LNCaP clone FGC (cell line): ENCODE data around the gene VTCN1.
"Not testable (repeated sequence)": the region's sequence is repeated elsewhere in the genome, so short reads cannot be mapped to it uniquely, and the experiment has no call there.

Source experiments
- DNase-seq: peaks from one replicate; pipeline ENCODE4 v3.0.0-alpha.2; 2011; ENCODE audit warnings: low read depth
- H3K4me3 ChIP-seq: 2 replicates; pipeline ENCODE4 v1.5.1; 2011; ENCODE audit warnings: mild to moderate bottlenecking, low read depth, low read length, control low read depth
- TF ChIP-seq, protein P1 (sequence below): IDR thresholded peaks from 2 replicates; pipeline ENCODE4 v1.5.1; 2012; ENCODE audit warnings: mild to moderate bottlenecking; ENCODE audit not compliant: control insufficient read depth, insufficient read depth; ENCODE audit errors: extremely low read depth

Gene VTCN1

DNA sequence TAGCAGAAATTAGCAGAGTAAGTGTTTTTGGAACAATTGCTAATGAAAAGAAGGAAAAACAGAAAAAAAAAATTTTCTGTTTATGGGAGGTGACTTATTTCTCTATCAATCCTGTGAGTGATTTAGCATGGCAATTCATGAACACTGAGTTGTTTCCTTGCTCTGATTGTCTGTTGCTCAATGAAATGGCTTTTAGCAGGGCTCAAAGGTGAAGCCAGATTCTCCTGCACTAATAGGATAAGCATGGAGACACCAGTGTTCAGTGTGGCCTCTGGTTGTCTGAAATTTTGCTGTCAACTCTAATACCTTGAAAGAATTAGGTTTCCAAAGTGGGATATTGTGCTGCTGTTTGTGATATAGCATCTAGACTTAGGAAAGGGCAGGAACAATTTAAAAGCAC lies 105.0 kb downstream of the VTCN1 start:
- H3K4me3 ChIP-seq = no peak overlapping the region
- DNase-seq = no peak
- TF ChIP-seq, protein P1, sequence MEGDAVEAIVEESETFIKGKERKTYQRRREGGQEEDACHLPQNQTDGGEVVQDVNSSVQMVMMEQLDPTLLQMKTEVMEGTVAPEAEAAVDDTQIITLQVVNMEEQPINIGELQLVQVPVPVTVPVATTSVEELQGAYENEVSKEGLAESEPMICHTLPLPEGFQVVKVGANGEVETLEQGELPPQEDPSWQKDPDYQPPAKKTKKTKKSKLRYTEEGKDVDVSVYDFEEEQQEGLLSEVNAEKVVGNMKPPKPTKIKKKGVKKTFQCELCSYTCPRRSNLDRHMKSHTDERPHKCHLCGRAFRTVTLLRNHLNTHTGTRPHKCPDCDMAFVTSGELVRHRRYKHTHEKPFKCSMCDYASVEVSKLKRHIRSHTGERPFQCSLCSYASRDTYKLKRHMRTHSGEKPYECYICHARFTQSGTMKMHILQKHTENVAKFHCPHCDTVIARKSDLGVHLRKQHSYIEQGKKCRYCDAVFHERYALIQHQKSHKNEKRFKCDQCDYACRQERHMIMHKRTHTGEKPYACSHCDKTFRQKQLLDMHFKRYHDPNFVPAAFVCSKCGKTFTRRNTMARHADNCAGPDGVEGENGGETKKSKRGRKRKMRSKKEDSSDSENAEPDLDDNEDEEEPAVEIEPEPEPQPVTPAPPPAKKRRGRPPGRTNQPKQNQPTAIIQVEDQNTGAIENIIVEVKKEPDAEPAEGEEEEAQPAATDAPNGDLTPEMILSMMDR = no peak

DNA sequence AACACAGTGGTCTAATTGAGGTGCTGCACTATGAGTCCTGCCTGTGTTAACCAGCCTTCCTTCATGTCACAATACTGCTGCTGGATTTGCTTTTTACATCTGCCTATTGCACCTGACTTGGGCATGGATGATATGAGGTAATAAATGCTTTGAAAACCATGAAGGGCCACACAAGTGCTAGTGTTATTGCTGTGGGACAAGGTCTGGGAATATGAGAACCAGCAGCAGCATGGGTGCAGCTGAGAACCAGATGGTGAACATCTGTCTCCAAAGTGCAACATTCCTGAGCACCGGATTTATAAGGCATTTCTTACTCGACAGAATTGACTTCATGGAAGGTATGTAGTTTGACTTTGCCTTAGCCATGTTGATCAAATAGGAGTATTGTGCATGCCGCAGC lies 105.7 kb downstream of the VTCN1 start:
- no peak overlapping the region for H3K4me3 ChIP-seq
- TF ChIP-seq, protein P1 = no peak
- DNase-seq = no peak

DNA sequence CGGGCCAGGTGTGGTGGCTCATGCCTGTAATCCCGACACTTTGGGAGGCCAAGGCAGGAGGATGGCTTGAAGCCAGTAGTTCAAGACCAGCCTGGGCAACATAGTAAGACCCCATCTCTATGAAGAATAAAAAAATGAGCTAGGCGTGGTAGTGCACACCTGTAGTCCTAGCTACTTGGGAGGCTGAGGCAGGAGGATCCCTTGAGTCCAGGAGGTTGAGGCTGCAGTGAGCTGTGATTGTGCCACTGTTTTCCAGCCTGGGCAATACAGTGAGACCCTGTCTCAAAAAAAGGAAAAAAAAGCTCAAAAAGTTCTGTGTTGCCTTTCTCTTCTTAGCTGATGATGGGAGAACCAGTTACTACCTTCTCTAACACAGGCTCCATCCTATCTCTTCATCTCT lies 108.9 kb downstream of the VTCN1 start:
- H3K4me3 ChIP-seq = not testable (repeated sequence)

DNA sequence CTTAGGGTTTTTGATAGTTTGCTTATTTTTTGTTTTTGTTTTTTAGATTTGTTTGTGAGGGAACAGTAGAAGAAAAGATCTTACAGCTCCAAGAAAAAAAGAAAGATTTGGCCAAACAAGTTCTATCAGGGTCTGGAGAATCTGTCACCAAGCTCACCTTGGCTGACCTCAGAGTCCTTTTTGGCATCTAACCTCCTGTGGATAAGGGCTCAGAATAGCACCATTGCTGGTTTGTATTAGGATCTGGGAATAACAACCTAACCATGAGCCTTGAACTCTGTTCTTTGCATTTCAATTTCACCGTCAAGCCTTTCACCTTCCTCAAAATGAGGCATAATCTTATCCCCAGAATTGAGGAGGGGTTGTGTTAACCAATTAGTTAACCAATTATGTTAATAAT lies 109.4 kb downstream of the VTCN1 start:
- TF ChIP-seq, protein P1 = no peak
- H3K4me3 ChIP-seq = no peak overlapping the region

More for the DNA sequence above, 108.9 kb downstream of the VTCN1 start:
- DNase-seq = not testable (repeated sequence)

DNA sequence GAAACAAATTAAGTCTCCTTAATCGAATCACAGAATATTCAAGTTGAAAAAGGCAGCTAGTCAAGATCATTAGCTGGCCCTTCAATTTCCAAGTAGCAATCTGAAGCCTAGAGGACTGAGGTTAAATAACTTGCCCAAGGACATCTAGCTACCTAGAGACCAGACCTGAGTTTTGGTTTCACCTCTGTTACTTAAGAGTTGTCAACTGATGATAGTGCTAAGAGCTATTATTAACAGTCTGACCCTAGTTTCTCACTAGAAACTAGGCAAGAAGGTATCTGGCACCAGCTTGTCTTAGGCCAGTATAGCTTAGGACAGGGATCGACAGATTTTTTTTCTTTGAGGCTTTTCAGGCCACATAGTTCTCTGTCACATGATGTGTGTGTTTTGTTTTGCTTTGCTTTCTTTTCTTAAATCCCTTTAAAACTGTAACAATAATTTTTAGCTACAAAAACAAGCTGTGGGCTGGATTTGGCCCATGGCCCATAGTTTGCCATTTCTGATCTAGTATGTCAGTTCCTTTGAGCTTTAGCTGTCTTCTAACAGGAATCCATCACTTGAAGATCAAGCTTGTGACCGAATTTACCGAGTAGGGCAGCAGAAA lies 112.3 kb downstream of the VTCN1 start:
- no peak for DNase-seq
- no peak overlapping the region for H3K4me3 ChIP-seq
- TF ChIP-seq, protein P1 = no peak

More for the DNA sequence above, 109.4 kb downstream of the VTCN1 start:
- no peak for DNase-seq

DNA sequence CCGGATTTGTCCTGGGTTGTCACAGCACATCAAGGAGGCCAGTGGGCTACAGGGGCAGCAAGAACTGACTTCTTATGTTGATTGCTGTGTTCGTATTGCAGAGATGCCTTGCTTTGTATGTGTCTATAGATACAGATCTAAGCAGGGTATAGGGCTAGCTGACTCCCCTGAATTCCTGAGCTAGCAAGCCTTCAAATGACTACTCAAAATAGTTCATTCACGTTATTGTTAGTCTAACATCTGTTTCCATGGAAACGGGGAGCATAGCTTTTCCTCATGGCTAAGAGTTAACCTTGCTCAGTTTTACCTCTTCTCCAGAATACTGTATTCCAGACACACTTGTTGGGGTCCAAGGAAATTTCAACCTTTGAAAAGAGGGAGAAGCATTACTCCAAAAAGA lies 113.3 kb downstream of the VTCN1 start:
- DNase-seq = no peak

DNA sequence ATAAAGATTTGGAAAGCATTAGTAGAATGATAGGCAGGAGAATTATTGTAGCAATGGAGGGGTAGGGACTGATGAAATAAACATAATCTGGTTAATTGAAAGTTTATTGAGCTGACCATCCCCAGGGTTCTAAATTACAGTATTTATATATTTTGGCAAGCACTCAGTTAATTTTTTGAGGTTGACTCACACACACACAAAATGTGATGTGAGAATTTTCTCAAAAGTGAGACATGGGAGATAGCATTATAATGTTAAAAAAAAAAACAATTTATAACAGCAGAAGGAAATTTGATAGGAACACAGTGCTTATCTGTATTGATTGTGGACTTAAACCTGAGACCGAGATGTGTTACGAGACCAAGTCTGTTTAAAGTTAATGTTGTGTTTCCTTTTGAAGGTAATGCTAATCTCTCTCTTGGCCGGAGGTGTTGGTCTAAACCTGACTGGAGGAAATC lies 113.7 kb downstream of the VTCN1 start:
- H3K4me3 ChIP-seq = no peak overlapping the region
- TF ChIP-seq, protein P1 = no peak
- no peak for DNase-seq

More for the DNA sequence above, 113.3 kb downstream of the VTCN1 start:
- H3K4me3 ChIP-seq = no peak overlapping the region
- TF ChIP-seq, protein P1 = no peak
